B cell (primary cell): ENCODE measurements around the gene LAPTM4A. TPM values are rescaled to one million over a fixed set of nuclear protein-coding genes. Genes with fewer than 3 reads are reported as not detected.

Source experiments
- ATAC-seq: fragments of 200-7000 bp; cut with Tn5 transposase; one replicate; pipeline ENCODE4 v1.10.0; 2021; ENCODE audit warnings: low read depth, mild to moderate bottlenecking, moderate number of reproducible peaks, moderate library complexity
- CTCF ChIA-PET: fragments of 350-600 bp; sonication (Branson Sonifier 250); formaldehyde crosslinking; loops from one replicate; lab custom pipeline; 2021; ENCODE audit warnings: antibody characterized with exemption, inconsistent platforms; lab: Charles Lee
- POLR2A ChIA-PET: fragments of 350-600 bp; sonication (Branson Sonifier 250); formaldehyde crosslinking; loops from one replicate; lab custom pipeline; 2021; ENCODE audit warnings: antibody characterized with exemption; lab: Charles Lee
- DNase-seq: peaks from one replicate; pipeline ENCODE4 v3.0.0; 2013
- H2AFZ ChIP-seq: 2 replicates; pipeline ENCODE4 v1.6.1; 2012; ENCODE audit warnings: mild to moderate bottlenecking, low read depth, low read length; ENCODE audit not compliant: insufficient read depth, poor library complexity, severe bottlenecking
- H3K27ac ChIP-seq, 2 donors: 1 replicate in 1 of 2; 2 replicates in 1 of 2; pipeline ENCODE4 v1.5.1; 2012 to 2013; ENCODE audit warnings: low read length in 2 of 2, mild to moderate bottlenecking in 2 of 2, moderate library complexity in 1 of 2
- H3K27me3 ChIP-seq, 4 experiments: fragments of 200-600 bp in 1 of 4; sonication (generic) in 1 of 4; replicated peaks in 1 of 4; 1 replicate in 2 of 4; 2 replicates in 2 of 4; pipeline versions ENCODE4 v1.6.1 to v1.7.0; 2013 to 2016; ENCODE audit warnings: low read length in 3 of 4, mild to moderate bottlenecking in 2 of 4, mixed read lengths in 1 of 4, moderate library complexity in 1 of 4; ENCODE audit not compliant: insufficient read depth in 4 of 4, control insufficient read depth in 3 of 4; ENCODE audit errors: control extremely low read depth in 1 of 4
- H3K36me3 ChIP-seq, 2 experiments: replicated peaks in 1 of 2; 1 replicate in 1 of 2; 2 replicates in 1 of 2; pipeline versions ENCODE4 v1.6.1 to v1.7.1; 2013; ENCODE audit warnings: low read length in 1 of 2; ENCODE audit not compliant: insufficient read depth in 2 of 2, control insufficient read depth in 1 of 2; ENCODE audit errors: control extremely low read depth in 1 of 2, extremely low read depth in 1 of 2
- H3K4me1 ChIP-seq, 2 donors: fragments of 200-600 bp in 1 of 2; sonication (generic) in 1 of 2; 1 replicate in 1 of 2; 2 replicates in 1 of 2; pipeline versions ENCODE4 v1.5.1 to v1.6.1; 2013 to 2017; ENCODE audit warnings: low read length in 2 of 2; ENCODE audit not compliant: control insufficient read depth in 2 of 2, insufficient read depth in 2 of 2
- H3K4me2 ChIP-seq: replicated peaks from 2 replicates; pipeline ENCODE3; 2012; ENCODE audit warnings: mild to moderate bottlenecking, low read depth, low read length; ENCODE audit not compliant: poor library complexity, severe bottlenecking
- H3K4me3 ChIP-seq, 5 experiments: fragments of 200-600 bp in 1 of 5; sonication (generic) in 1 of 5; 1 replicate in 3 of 5; 2 replicates in 2 of 5; pipeline versions ENCODE4 v1.5.1 to v1.7.0; 2011 to 2016; ENCODE audit warnings: low read length in 4 of 5, mild to moderate bottlenecking in 4 of 5, low read depth in 2 of 5, control low read depth in 1 of 5, moderate library complexity in 1 of 5; ENCODE audit not compliant: insufficient read depth in 1 of 5; ENCODE audit errors: control extremely low read depth in 1 of 5, extremely low read depth in 1 of 5
- H3K79me2 ChIP-seq: fragments of 200-600 bp; sonication (generic); one replicate; pipeline ENCODE4 v1.6.0; 2016; ENCODE audit warnings: low read length; ENCODE audit not compliant: control insufficient read depth, insufficient read depth
- H3K9ac ChIP-seq: fragments of 200-600 bp; sonication (generic); 2 replicates; pipeline ENCODE4 v1.6.1; 2017; ENCODE audit warnings: mild to moderate bottlenecking, low read length, moderate library complexity
- H3K9me3 ChIP-seq, 3 donors: one replicate each; pipeline versions ENCODE4 v1.6.1 to v1.7.1; 2013; ENCODE audit warnings: low read length in 2 of 3; ENCODE audit not compliant: control insufficient read depth in 2 of 3, insufficient read depth in 1 of 3; ENCODE audit errors: control extremely low read depth in 1 of 3
- H4K20me1 ChIP-seq: 2 replicates; pipeline ENCODE4 v1.6.0; 2012; ENCODE audit warnings: mild to moderate bottlenecking, low read length; ENCODE audit not compliant: insufficient read depth, control insufficient read depth, poor library complexity, severe bottlenecking
- H3K27ac Mint-ChIP-seq: one replicate; pipeline ENCODE4 v1.8.0; 2021; ENCODE audit warnings: mixed read lengths
- H3K27me3 Mint-ChIP-seq: one replicate; pipeline ENCODE4 v1.8.0; 2021; ENCODE audit warnings: mixed read lengths
- H3K4me1 Mint-ChIP-seq: one replicate; pipeline ENCODE4 v1.8.0; 2021; ENCODE audit warnings: mixed read lengths
- H3K4me3 Mint-ChIP-seq: one replicate; pipeline ENCODE4 v1.8.0; 2021; ENCODE audit warnings: mixed read lengths
- H3K9me3 Mint-ChIP-seq: one replicate; pipeline ENCODE4 v1.8.0; 2022; ENCODE audit warnings: mixed read lengths; ENCODE audit not compliant: insufficient read depth
- EZH2 ChIP-seq: IDR thresholded peaks from 2 replicates; pipeline ENCODE4 v1.6.1; 2012; ENCODE audit warnings: borderline replicate concordance, low read depth, mild to moderate bottlenecking, moderate library complexity, low read length; ENCODE audit not compliant: insufficient read depth, poor library complexity, severe bottlenecking
- WGBS: methylation state at CpG from one replicate; pipeline ENCODE4 v1.1.5; 2013; ENCODE audit warnings: missing lambda C conversion rate; ENCODE audit not compliant: insufficient coverage; 5-methylcytosine and 5-hydroxymethylcytosine counted together
- intact Hi-C: fragments of 100-400 bp; cut with micrococcal nuclease; formaldehyde crosslinking; loops from one replicate; pipeline ENCODE4 v1.10.0; 2022
- polyA plus RNA-seq: library from polyadenylated mRNA; depleted of rRNA; stranded (reverse); fragments of >200 nt; gene quantifications from 2 replicates; pipeline ENCODE4 v1.2.3, GENCODE V29; 2012
- total RNA-seq, 2 donors: library from RNA; stranded (reverse); fragments of 120-200 nt in 1 of 2; gene quantifications; 1 replicate in 1 of 2; 2 replicates in 1 of 2; pipeline versions ENCODE4 v1.2.3 to v1.2.4, GENCODE V29; 2013 to 2022
- TF ChIP-seq, protein P1 (sequence below): fragments of 200-600 bp; IDR thresholded peaks from one replicate; pipeline ENCODE4 v1.8.0; 2022; ENCODE audit warnings: antibody characterized with exemption, mild to moderate bottlenecking

Gene LAPTM4A
- total and polyA plus RNA-seq, 2 donors (not counting 1 experiment from before 2014, with no cell fraction given): 45.9 to 74.4 TPM

DNA sequence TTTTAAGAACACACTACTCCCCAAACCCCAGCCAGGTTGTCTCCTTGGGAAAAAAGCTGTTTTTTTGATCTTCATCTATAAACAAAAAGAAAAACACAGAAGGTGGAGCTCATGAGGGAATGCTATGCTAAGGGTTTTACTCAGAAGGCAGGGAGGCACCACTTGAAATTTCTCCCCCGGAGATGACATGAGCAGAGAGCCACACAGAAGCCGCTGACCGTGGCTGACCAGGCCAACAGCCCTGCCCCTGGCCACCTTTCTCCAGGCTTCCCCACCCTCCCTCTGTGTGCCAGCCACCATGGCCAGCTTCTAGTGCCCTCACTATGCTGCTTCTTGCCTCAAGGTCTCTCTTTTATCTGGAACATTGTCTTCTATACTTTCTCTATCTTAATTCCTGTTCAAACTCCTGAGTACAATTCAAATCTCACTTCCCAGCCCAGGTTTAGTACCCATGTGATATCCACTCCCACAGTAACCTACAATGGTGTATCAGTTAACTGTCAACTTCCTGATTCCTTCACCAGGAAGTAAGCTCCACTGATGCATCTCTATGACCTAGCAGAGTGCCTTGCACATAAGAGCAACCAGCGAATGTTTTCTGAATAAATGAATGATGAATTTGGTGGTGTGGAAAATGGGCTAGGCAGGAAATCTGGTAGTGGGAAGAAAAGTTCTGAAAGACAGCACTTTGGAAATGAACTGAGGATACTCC lies 15.3 kb downstream of the LAPTM4A start:
- H3K4me3 Mint-ChIP-seq: peak overlapping the region; percentile 16

More for the DNA sequence above, 15.3 kb downstream of the LAPTM4A start:
- Histone ChIP-seq H3K4me3 (no peak overlapping the region), H3K4me1 (peaks cover 11 to 12% of the 10 kb centered on the region in 2 donors), H3K79me2 (peaks cover 27% of the 10 kb centered on the region), H3K9me3 (no peaks in the 10 kb centered on the region), H3K36me3 (peaks cover 13 to 87% of the 10 kb centered on the region in 2 experiments), H2AFZ (no peak overlapping the region), H3K4me2 (peak overlapping the region; percentile 26), H4K20me1 (peaks cover 24% of the 10 kb centered on the region), H3K27me3 (no peaks in the 10 kb centered on the region), H3K27ac (peak overlapping the region; percentile 30 to 65), H3K9ac (no peak overlapping the region)
- no CpG with 5 or more reads among the region's 4 CpGs for WGBS
- ChIA-PET POLR2A (interaction anchor here (1.0 kb wide), 1 partner anchor 15 kb away, joined by 4 read pairs; the partner anchor contains the start of gene LAPTM4A), CTCF (interaction anchor here (1.4 to 3.0 kb wide), 2 partner anchors 12 to 21 kb away, joined by 3 to 28 read pairs; no protein-coding TSS in a partner anchor)
- intact Hi-C loops: no loop called here
- TF ChIP-seq, protein P1, sequence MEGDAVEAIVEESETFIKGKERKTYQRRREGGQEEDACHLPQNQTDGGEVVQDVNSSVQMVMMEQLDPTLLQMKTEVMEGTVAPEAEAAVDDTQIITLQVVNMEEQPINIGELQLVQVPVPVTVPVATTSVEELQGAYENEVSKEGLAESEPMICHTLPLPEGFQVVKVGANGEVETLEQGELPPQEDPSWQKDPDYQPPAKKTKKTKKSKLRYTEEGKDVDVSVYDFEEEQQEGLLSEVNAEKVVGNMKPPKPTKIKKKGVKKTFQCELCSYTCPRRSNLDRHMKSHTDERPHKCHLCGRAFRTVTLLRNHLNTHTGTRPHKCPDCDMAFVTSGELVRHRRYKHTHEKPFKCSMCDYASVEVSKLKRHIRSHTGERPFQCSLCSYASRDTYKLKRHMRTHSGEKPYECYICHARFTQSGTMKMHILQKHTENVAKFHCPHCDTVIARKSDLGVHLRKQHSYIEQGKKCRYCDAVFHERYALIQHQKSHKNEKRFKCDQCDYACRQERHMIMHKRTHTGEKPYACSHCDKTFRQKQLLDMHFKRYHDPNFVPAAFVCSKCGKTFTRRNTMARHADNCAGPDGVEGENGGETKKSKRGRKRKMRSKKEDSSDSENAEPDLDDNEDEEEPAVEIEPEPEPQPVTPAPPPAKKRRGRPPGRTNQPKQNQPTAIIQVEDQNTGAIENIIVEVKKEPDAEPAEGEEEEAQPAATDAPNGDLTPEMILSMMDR: no peak
- TF ChIP-seq EZH2: no peak
- H3K4me1 Mint-ChIP-seq: peaks cover 30% of the 10 kb centered on the region
- no peaks in the 10 kb centered on the region for H3K27me3 Mint-ChIP-seq
- H3K27ac Mint-ChIP-seq: peak overlapping the region; percentile 83
- ATAC-seq: peak; percentile 58
- peak; percentile 51 for DNase-seq
- no peaks in the 10 kb centered on the region for H3K9me3 Mint-ChIP-seq
